Measurements from ENCODE around the gene SCGB1C1. TPM values are rescaled to one million over a fixed set of nuclear protein-coding genes. Genes with fewer than 3 reads are reported as not detected.
A peak's percentile ranks its signal among the peaks of the same experiment; 100 is the strongest.

The SCGB1C1 gene
- total RNA-seq, 2 donors from 2014 or later: not detected

- H3K36me3 Mint-ChIP-seq (ENCODE audit: low read depth): peaks cover 24% of the 10 kb centered on the region
- H3K4me1 Mint-ChIP-seq: peaks cover 22% of the 10 kb centered on the region
- peak; percentile 48 for DNase-seq
- H3K27me3 ChIP-seq (ENCODE audit: control insufficient read depth, insufficient read depth, low read length, poor library complexity, severe bottlenecking): no peaks in the 10 kb centered on the region
- no peaks in the 10 kb centered on the region for H3K9me3 ChIP-seq (ENCODE audit: control insufficient read depth, low read length)
- WGBS, 2 experiments (ENCODE audit: insufficient coverage in 1 of 2, insufficient read length in 1 of 2): 90 to 100% methylated on average over 1 to 8 of the region's 8 CpGs
- TF ChIP-seq CTCF (conservative IDR thresholded peaks at IDR 0.05): peak; percentile 37
- peaks cover 19% of the 10 kb centered on the region for H3K36me3 ChIP-seq (ENCODE audit: control insufficient read depth, insufficient read depth, low read length)
- no peaks in the 10 kb centered on the region for H3K9me3 Mint-ChIP-seq
- H3K27me3 Mint-ChIP-seq (ENCODE audit: insufficient read depth): peaks cover 2% of the 10 kb centered on the region
- H3K27ac ChIP-seq (ENCODE audit: low read depth, low read length): no peak overlapping the region
- peaks cover 21% of the 10 kb centered on the region for H3K4me1 ChIP-seq (ENCODE audit: control insufficient read depth, insufficient read depth, low read length)
- H3K9ac ChIP-seq (ENCODE audit: extremely low read depth, low read length, poor library complexity, severe bottlenecking): no peak overlapping the region
- no peak overlapping the region for H3K27ac Mint-ChIP-seq
- no peak overlapping the region for H3K4me3 Mint-ChIP-seq
- no peak overlapping the region for H3K4me3 ChIP-seq (ENCODE audit: low read length)
Observed at GRCh38 chr11:199782-200181, 6.9 kb downstream of the SCGB1C1 start.

GRCh38 chr11:200224-201003 lies 7.5 kb downstream of the SCGB1C1 start:
- peaks cover 22% of the 10 kb centered on the region for H3K4me1 Mint-ChIP-seq
- no peaks in the 10 kb centered on the region for H3K9me3 Mint-ChIP-seq
- H3K27me3 Mint-ChIP-seq (ENCODE audit: insufficient read depth): peaks cover 2% of the 10 kb centered on the region
- H3K36me3 Mint-ChIP-seq (ENCODE audit: low read depth): peaks cover 28% of the 10 kb centered on the region
- H3K27ac Mint-ChIP-seq: no peak overlapping the region
- WGBS, 2 experiments (ENCODE audit: insufficient coverage in 1 of 2, insufficient read length in 1 of 2): 94 to 100% methylated on average over 8 to 13 of the region's 13 CpGs
- peaks cover 24% of the 10 kb centered on the region for H3K36me3 ChIP-seq (ENCODE audit: control insufficient read depth, insufficient read depth, low read length)
- DNase-seq: no peak
- no peak overlapping the region for H3K4me3 Mint-ChIP-seq
- no peaks in the 10 kb centered on the region for H3K27me3 ChIP-seq (ENCODE audit: control insufficient read depth, insufficient read depth, low read length, poor library complexity, severe bottlenecking)
- peak; percentile 25 for TF ChIP-seq CTCF (conservative IDR thresholded peaks at IDR 0.05)
- no peak overlapping the region for H3K9ac ChIP-seq (ENCODE audit: extremely low read depth, low read length, poor library complexity, severe bottlenecking)
- no peak overlapping the region for H3K27ac ChIP-seq (ENCODE audit: low read depth, low read length)
- no peak overlapping the region for H3K4me3 ChIP-seq (ENCODE audit: low read length)
- no peaks in the 10 kb centered on the region for H3K9me3 ChIP-seq (ENCODE audit: control insufficient read depth, low read length)
- peaks cover 21% of the 10 kb centered on the region for H3K4me1 ChIP-seq (ENCODE audit: control insufficient read depth, insufficient read depth, low read length)

GRCh38 chr11:201966-202365 lies 9.1 kb downstream of the SCGB1C1 start:
- peaks cover 28% of the 10 kb centered on the region for H3K4me1 ChIP-seq (ENCODE audit: control insufficient read depth, insufficient read depth, low read length)
- H3K27me3 ChIP-seq (ENCODE audit: control insufficient read depth, insufficient read depth, low read length, poor library complexity, severe bottlenecking): no peaks in the 10 kb centered on the region
- H3K9me3 Mint-ChIP-seq: no peaks in the 10 kb centered on the region
- H3K4me1 Mint-ChIP-seq: peaks cover 24% of the 10 kb centered on the region
- DNase-seq: no peak
- no peak overlapping the region for H3K4me3 ChIP-seq (ENCODE audit: low read length)
- H3K9me3 ChIP-seq (ENCODE audit: control insufficient read depth, low read length): no peaks in the 10 kb centered on the region
- WGBS, 2 experiments (ENCODE audit: insufficient coverage in 1 of 2, insufficient read length in 1 of 2): 80 to 82% methylated on average over 11 to 15 of the region's 15 CpGs
- H3K27ac Mint-ChIP-seq: peak overlapping the region; percentile 27
- H3K27ac ChIP-seq (ENCODE audit: low read depth, low read length): no peak overlapping the region
- TF ChIP-seq CTCF (conservative IDR thresholded peaks at IDR 0.05): no peak
- peaks cover 27% of the 10 kb centered on the region for H3K36me3 ChIP-seq (ENCODE audit: control insufficient read depth, insufficient read depth, low read length)
- peaks cover 28% of the 10 kb centered on the region for H3K36me3 Mint-ChIP-seq (ENCODE audit: low read depth)
- H3K9ac ChIP-seq (ENCODE audit: extremely low read depth, low read length, poor library complexity, severe bottlenecking): no peak overlapping the region
- H3K27me3 Mint-ChIP-seq (ENCODE audit: insufficient read depth): peaks cover 2% of the 10 kb centered on the region
- no peak overlapping the region for H3K4me3 Mint-ChIP-seq
